Fibroblast of skin of right quadriceps (primary cell): ENCODE measurements around the gene BTBD9.

ENCODE experiments used
- DNase-seq: peaks from one replicate; pipeline ENCODE4 v3.0.0-alpha.2; 2013

The BTBD9 gene

GRCh38 chr6:38423746-38424145 lies 216.0 kb downstream of the BTBD9 start:
- DNase-seq, result no peak

GRCh38 chr6:38420207-38420606 lies 219.5 kb downstream of the BTBD9 start:
- DNase-seq, result peak; percentile 29

GRCh38 chr6:38417521-38417920 lies 222.2 kb downstream of the BTBD9 start:
- peak; percentile 3 for DNase-seq

- peak; percentile 35 for DNase-seq
These were observed 224.3 kb downstream of the BTBD9 start for GRCh38 chr6:38415231-38416005.

GRCh38 chr6:38413102-38413800 lies 226.5 kb downstream of the BTBD9 start:
- peak; percentile 31 for DNase-seq

GRCh38 chr6:38407192-38407591 lies 232.5 kb downstream of the BTBD9 start:
- DNase-seq, result no peak

GRCh38 chr6:38406096-38406495 lies 233.6 kb downstream of the BTBD9 start:
- DNase-seq, result no peak

GRCh38 chr6:38404900-38405556 lies 234.7 kb downstream of the BTBD9 start:
- peak; percentile 11 for DNase-seq

- DNase-seq, result no peak
These were observed 235.4 kb downstream of the BTBD9 start for GRCh38 chr6:38404355-38404754.

- no peak for DNase-seq
These were observed 236.2 kb downstream of the BTBD9 start for GRCh38 chr6:38403548-38403947.

- DNase-seq, result no peak
These were observed 239.0 kb downstream of the BTBD9 start for GRCh38 chr6:38400764-38401163.

- DNase-seq, result no peak
These were observed 239.6 kb downstream of the BTBD9 start for GRCh38 chr6:38400101-38400500.

GRCh38 chr6:38396209-38396608 lies 243.5 kb downstream of the BTBD9 start:
- no peak for DNase-seq

- no peak for DNase-seq
These were observed 245.7 kb downstream of the BTBD9 start for GRCh38 chr6:38393986-38394385.

GRCh38 chr6:38391626-38392579 lies 247.8 kb downstream of the BTBD9 start:
- peak; percentile 80 for DNase-seq

- DNase-seq, result peak; percentile 57
These were observed 248.5 kb downstream of the BTBD9 start for GRCh38 chr6:38391206-38391605.

GRCh38 chr6:38389875-38390274 lies 249.9 kb downstream of the BTBD9 start:
- DNase-seq, result no peak

GRCh38 chr6:38387971-38388370 lies 251.8 kb downstream of the BTBD9 start:
- peak; percentile 93 for DNase-seq

- DNase-seq, result peak; percentile 13
These were observed 252.3 kb downstream of the BTBD9 start for GRCh38 chr6:38387461-38387860.

GRCh38 chr6:38378801-38379200 lies 260.9 kb downstream of the BTBD9 start:
- peak; percentile 52 for DNase-seq

- DNase-seq, result no peak
These were observed 263.8 kb downstream of the BTBD9 start for GRCh38 chr6:38375937-38376336.

GRCh38 chr6:38375341-38375740 lies 264.4 kb downstream of the BTBD9 start:
- DNase-seq, result no peak

- DNase-seq, result no peak
These were observed 267.8 kb downstream of the BTBD9 start for GRCh38 chr6:38371881-38372280.
